NCI-H128 (cell line): ENCODE measurements around the gene PARL.
"Not testable (repeated sequence)": the region's sequence is repeated elsewhere in the genome, so short reads cannot be mapped to it uniquely, and the experiment has no call there.

Experiments
- DNase-seq: peaks from one replicate; lab custom pipeline; 2025; ENCODE audit not compliant: unreplicated experiment; lab: John Stamatoyannopoulos, UW

The PARL gene

GRCh38 chr3:183792976-183793375, 91.7 kb downstream of the PARL start:
- DNase-seq: no peak

- no peak for DNase-seq
Observed at GRCh38 chr3:183790700-183791099, 94.0 kb downstream of the PARL start.

- DNase-seq: no peak
Observed at GRCh38 chr3:183789826-183790225, 94.9 kb downstream of the PARL start.

- DNase-seq: not testable (repeated sequence)
Observed at GRCh38 chr3:183784503-183784902, 100.2 kb downstream of the PARL start.

GRCh38 chr3:183782576-183783276, 102.0 kb downstream of the PARL start:
- DNase-seq: no peak

GRCh38 chr3:183781246-183781645, 103.4 kb downstream of the PARL start:
- DNase-seq: no peak

- no peak for DNase-seq
Observed at GRCh38 chr3:183779896-183780465, 104.7 kb downstream of the PARL start.
